SW480 (cell line): ENCODE results near the gene GDF10.

Experiments used
- DNase-seq: peaks from one replicate; pipeline ENCODE4 v3.0.0-alpha.2; 2016; ENCODE audit warnings: low spot score

GDF10 gene

GRCh38 chr10:47354165-47354564, 54.2 kb downstream of the GDF10 start:
- no peak for DNase-seq

DNA sequence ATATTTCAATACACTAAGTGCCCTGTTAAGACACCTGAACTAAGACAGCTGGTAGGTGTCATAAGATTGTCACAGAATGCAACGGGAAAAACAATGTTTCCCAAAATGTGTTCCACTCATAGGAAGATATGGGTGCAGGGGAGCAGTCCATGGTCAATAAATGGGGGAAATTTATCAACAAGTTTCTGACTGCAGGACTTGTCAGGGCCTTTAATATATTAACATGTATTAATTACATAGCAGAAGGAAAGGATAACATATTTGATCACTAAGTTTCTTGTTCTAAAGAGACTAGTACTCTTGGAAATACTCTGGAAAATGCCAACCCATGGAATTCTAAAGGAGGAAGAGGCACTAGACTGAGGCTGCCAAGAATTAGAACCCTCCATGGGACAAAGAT, 54.9 kb downstream of the GDF10 start:
- no peak for DNase-seq

DNA sequence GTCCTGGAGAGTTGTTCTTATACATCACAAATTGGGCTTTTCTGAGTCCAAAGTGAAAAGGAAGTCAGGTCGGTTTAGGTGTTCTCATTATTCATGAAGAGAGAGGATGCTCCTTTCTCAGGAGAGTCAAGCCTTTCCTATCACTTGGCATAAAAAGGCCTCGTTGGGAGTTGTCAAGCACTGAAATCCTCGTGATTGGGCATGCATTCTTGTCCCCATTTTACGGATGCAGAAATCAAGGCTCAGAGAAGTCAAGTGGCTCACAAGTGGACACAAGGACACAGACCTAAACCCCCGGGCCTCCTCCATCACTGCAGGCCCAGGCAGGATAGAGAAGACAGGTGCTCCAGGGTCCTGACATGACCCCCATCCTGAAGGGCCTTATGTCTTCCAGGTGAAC, 56.7 kb downstream of the GDF10 start:
- DNase-seq: no peak

DNA sequence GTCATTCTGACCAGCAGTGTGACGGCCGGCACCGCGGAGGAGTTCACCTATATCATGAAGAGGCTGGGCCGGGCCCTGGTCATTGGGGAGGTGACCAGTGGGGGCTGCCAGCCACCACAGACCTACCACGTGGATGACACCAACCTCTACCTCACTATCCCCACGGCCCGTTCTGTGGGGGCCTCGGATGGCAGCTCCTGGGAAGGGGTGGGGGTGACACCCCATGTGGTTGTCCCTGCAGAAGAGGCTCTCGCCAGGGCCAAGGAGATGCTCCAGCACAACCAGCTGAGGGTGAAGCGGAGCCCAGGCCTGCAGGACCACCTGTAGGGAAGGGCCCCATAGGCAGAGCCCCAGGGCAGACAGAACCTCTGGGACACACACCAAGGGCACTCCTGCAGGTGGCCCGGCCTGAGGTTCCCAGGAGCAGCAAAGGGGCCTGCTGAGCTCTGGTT, 57.2 kb downstream of the GDF10 start:
- no peak for DNase-seq

DNA sequence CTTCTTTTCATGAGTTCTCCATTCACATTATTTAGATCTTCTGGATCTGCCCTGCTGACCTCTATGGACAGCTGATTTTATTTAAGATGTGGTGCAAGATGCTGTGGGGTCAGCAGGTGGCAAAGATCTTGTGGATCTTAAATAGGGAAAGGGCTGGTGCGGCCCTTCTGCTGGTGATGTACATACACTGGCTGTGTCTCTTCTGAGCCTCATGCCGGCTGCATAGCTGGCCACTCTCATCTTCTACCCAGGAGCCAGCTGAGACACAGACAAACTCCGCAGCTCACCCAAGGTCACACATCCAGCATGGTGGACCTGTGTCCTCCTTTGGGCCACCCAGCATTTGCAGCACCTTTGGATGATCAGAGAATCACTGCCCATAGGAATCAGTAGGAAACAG, 57.9 kb downstream of the GDF10 start:
- no peak for DNase-seq

GRCh38 chr10:47358457-47358856, 58.5 kb downstream of the GDF10 start:
- no peak for DNase-seq

- no peak for DNase-seq
Observed at GRCh38 chr10:47359101-47359500, 59.1 kb downstream of the GDF10 start.

DNA sequence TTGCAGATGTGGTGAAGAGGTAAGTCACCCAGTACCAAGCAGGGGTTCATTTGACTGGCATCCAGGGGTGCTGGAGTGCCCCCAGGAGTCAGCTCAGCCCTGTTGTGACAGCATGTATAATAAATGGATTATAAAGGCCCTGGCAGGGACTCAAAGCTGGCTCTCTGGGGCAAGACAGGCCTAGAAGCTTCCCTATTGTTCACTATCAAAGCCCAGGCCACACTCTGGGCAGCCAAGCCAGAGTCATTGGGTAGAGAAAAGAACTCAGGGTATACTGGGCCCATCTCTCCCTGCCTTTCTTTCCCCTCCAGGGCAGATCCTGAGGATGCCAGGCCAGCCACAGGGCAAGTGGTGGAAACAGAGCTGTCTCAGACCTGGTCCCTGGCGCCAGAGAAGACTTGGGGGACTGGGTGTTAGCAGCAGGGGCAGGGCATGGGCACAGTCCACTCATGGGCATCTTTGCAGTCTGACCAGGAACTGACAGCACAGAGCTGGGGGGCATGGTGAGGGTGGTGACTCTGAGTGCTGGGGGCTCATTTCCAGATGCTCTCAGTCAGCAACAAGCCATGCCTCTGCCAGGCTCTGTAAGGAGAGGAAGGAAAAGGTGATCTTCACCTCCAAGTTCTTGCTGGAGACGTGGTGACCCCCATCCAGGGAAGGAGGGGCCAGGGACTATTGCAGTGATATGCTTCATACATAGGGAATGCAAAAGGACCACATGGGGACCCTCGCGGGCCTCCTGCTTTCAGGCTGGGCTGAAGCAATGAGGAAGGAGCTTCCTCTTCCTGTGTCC, 59.8 kb downstream of the GDF10 start:
- no peak for DNase-seq

GRCh38 chr10:47360419-47361040, 60.5 kb downstream of the GDF10 start:
- no peak for DNase-seq

DNA sequence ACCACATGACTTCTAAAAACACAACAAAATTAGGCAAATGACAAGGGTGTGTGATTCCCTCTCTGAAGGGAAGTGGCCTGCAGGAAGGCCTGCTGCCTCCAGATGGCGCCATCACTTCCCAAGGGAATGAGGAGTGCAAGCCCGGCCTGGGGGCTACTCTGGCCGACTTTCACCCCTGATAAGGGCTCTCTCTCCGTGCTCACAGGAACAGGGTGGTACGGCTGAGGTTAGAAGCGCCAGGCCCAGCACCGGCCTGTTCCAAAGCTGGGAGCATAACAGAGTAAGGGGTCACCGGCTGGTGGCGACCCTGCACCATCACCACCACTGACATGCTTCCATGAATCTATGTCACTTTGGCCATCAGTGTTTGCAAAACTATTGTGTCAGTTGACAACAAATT, 61.3 kb downstream of the GDF10 start:
- DNase-seq: no peak

DNA sequence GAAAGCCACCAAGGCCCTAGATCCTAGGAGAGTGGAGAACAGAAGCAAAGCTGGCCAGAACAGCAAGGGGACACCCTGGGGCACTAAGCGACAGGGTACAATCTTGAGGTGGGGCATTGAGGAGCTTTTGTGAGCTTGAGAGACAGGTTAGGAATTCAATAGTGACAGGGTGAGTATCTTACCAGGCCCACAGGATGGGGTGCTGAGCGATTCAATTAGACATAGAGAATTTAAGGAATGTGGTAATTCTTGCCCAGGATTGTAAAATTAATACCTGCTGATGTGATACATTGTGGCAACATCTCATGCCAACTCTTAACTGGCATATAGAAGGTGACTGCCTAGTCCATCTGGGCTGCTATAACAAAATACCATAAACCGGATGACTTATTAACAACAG, 62.2 kb downstream of the GDF10 start:
- no peak for DNase-seq
